SW 1271 (cell line): ENCODE results near the gene LRP1B.

Source experiments
- DNase-seq, 2 experiments: peaks; one replicate each; lab custom pipeline; 2025; lab: John Stamatoyannopoulos, UW

LRP1B gene

DNA sequence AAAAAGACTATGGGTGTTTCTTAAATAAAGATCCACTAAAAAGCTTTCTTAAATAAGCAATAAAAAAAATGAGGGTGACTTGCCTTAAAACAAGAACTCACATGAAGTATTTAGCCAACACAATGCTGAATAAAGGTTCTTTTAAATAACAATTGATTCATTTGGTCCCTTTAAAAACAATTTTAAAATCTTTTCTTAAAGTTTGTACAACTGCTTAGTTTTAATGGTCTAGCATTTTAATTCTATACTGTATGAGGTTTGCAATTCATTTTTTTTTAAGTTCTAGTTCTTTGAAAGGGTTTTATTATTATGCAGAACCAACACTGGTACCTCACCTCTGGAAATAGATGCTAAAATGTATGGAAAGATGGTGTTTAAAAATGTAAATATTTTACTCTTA lies 1017.5 kb downstream of the LRP1B start:
- no peak for DNase-seq

DNA sequence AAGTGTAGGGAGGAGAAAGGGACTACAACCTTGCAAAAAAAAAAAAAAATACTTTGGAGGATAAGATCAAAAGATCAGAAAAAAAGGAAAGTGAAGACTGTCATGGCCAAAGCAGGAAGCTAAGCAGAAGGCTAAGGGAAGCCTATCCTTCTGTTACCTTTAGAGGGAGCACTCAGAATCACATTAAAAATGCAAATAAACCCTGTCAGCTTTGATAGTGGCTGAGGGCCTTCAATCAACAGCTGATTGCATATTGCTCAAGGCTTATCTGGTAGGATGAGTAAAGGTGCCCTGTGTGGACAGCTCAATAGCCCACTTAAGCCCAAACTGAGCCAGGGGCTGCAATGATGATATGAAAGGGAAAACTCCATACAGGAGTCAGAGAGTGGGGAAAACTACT lies 1021.2 kb downstream of the LRP1B start:
- peak in 1 of 2 experiments; percentile 3 for DNase-seq

DNA sequence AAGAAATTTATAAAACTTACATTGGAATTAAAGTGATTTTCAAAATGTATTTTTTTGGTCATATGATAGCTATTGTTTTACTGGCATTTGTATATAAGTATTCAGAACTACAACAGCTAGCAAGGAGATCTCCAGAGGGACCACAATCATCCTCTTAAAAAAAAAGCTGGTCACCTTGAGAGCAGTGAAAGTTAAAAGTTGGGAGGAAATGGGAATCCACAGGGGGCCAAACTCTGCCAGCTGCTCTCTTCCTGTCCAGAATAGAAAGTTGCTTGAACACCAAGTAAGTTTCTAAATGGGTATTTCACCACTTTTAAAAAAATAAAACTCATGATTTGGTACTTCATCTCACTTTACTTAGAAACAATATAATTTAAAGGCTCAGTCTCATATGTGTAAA lies 1025.1 kb downstream of the LRP1B start:
- no peak for DNase-seq

DNA sequence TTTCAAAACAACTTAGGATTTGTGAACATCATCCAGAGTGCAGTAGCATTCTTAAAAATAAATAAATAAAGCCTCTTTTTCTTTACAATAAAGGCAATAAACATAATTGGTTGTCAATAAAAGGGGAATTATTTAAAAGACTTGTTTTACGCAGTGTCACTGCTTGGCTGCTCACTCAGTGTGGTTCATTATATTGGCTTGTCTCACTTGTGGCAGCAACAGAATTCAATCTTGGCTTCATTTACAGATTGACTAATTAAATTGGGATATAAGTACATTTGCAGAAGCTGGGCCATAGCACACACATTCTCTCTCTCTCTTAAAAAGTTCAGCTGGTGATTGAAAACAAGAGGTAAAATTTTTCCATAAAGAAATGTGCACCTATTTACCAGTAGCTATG lies 1027.6 kb downstream of the LRP1B start:
- no peak for DNase-seq

GRCh38 chr2:141079231-141079630 lies 1051.6 kb downstream of the LRP1B start:
- DNase-seq: no peak

- no peak for DNase-seq
Measured at GRCh38 chr2:141075753-141076152, 1055.1 kb downstream of the LRP1B start.

- DNase-seq: no peak
Measured at GRCh38 chr2:141068053-141068682, 1062.6 kb downstream of the LRP1B start.

DNA sequence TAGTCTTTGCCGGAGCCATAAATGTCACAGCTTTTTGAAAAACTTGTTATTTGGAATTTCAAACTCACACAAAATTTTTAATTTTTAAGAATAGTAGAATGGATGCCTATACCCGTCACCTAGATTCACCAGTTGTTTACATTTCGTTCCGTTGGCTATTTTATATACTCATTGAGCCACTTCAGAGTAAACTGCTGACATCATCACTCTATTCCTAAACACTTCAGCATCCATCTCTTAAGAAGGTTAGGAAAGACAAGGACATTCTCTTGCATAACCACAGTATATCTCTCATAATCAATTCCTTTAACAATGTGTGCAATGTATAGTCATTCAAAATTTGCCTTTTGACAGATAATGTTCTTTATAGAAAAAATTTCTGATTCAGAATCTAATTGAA lies 1065.8 kb downstream of the LRP1B start:
- DNase-seq: no peak

- DNase-seq: no peak
Measured at GRCh38 chr2:141063406-141063805, 1067.4 kb downstream of the LRP1B start.

DNA sequence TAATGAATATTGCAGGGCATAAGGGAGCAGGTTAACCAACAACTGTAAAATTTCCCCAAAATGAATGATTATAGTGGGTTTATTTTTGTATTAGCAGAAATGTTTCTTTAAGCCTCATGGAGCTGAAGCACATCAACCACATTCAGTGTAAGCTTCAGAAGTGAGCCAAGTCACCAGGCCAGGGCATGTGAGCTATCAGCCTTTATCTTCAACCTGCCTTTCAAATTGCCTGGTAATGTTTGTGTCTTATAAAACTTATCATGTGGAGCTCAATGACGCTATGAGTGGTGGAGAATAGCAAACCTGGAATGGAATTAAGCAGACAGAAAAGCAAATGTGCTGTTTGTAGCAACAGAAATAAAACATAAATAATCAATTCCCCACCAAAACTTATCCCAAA lies 1068.4 kb downstream of the LRP1B start:
- no peak for DNase-seq

- DNase-seq: no peak
Measured at GRCh38 chr2:141062031-141062430, 1068.8 kb downstream of the LRP1B start.

DNA sequence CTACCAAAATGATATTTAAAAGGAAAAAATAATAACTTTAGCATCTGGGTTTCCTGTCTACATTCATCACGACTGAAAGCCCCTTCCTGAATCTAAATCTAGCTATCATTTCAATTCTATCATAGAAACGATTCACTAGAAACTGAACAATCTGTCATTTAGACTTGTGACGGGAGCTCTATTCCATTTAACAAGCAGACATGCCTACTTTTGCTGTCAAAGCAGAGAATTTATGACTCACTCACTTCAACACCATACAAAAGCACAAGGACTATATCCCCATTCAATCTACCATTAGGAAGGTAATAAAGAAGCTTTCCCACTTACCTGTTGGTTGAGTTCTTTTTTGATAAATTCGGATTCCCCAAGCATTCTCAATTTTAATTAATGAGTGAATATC lies 1072.3 kb downstream of the LRP1B start:
- no peak for DNase-seq

- peak in 1 of 2 experiments; percentile 27 for DNase-seq
Measured at GRCh38 chr2:141055531-141055930, 1075.3 kb downstream of the LRP1B start.

GRCh38 chr2:141048951-141049350 lies 1081.9 kb downstream of the LRP1B start:
- DNase-seq: no peak

- no peak for DNase-seq
Measured at GRCh38 chr2:141041281-141041680, 1089.5 kb downstream of the LRP1B start.

- DNase-seq: no peak
Measured at GRCh38 chr2:141038341-141038740, 1092.5 kb downstream of the LRP1B start.

DNA sequence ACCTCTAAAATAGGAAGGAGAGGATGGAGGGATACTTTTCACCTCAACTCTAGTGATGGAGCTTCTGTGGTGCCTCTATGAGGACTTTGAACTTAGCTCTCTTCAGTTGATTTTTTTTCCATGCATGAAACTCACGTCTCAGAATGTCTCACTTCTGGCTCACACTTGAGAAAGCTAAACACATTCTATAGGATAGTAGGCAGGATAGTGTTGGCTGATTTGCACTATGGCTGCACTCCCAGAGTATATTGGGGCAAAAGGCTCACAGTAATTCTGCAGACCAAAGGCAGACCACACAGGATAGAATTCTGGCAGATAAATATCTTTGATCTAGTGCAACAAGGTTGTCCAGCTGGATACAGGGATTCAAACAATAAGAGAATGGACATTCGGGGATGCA lies 1093.5 kb downstream of the LRP1B start:
- no peak for DNase-seq

GRCh38 chr2:141035846-141036420 lies 1094.9 kb downstream of the LRP1B start:
- no peak for DNase-seq

DNA sequence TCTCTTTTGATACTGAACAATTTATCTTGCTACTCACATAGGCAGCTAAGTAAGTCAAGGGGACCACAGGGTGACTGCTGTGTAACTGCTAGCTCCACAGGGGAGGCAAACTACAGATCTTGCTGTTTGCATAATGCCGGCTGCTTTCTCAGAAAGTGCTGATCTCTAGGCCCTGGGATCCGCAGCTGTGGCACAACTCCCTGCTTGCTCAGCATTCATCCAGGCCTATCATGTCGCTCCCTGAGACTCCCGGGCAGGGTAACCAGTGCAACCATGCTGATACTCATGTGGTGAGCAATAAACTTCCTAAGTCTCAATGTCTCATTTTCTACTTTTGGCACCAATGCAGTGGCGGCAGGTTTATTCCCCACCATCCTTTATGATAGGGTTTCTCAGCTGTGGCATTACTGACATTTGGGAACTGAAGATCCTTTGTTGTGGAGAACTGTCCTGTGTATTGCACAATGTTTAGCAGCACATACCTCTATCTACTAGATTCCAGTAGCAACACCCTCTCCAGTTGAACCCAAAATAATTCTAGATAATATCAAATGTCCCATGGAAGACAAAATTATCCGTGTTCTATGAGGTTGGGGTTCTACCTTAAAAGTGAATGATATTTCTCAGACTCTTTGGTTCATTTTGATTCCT lies 1101.3 kb downstream of the LRP1B start:
- no peak for DNase-seq

DNA sequence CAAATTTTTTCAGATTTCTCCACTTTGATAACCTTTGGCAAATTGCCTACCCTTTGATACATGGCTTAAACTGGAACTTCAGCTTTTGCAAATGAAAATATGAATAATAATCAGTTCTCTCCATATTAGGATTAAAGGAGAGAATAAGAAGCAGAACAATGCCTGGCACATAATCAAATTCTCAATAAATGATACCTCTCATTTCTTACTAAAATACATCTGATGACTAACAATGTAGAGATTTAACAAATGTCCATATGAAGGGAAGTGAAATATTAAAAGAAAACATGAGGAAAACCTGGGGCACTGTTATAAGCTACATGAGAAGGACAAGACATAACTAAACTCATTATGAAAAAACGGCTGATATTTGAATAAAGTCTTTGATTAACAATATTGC lies 1103.6 kb downstream of the LRP1B start:
- no peak for DNase-seq

DNA sequence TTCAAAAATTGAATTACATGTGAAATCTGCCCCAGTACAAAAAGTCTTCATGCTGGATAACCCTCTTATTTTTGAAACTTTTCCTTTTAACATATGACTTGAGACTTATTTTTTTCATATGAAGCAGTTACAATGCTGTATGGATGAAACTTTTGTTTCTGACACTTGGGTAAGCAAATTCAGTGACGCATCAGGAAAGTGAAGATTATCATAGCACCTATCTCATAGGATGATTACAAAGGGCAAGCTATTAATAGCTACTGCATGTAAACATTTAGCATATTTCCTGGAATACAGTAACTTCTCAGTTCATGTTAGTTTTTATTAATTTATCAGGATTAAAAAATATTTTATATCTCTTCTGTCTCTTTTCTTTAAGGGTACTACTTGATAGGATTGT lies 1109.2 kb downstream of the LRP1B start:
- no peak for DNase-seq

DNA sequence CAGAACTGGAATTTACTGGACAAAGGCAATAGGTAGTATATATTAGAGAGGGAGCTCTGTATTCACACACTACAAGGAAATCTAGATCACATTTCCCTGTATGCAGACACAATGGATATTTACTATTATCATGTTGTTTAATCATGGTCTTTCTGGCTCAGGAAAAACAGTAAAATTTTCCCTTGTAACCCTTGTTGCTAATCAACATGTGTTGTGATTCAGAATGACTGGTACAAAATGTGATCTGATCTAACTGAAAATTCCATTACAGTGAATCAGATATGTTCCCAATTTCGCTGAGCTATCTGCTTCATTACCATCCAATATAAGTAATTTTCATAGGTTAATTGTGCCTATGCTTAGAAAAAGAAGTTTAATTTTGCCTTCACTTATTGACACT lies 1109.7 kb downstream of the LRP1B start:
- DNase-seq: peak; percentile 22 to 80

- DNase-seq: no peak
Measured at GRCh38 chr2:141020346-141020745, 1110.5 kb downstream of the LRP1B start.
